Bronchial epithelial cell (primary cell): ENCODE results near the gene LMBR1L. TPM values are rescaled to one million over a fixed set of nuclear protein-coding genes. Genes with fewer than 3 reads are reported as not detected.
"Not testable (repeated sequence)": the region's sequence is repeated elsewhere in the genome, so short reads cannot be mapped to it uniquely, and the experiment has no call there.

ENCODE experiments used
- DNase-seq: peaks from one replicate; pipeline ENCODE4 v3.0.0-alpha.2; 2010; ENCODE audit warnings: low read depth
- FAIRE-seq: peaks from 2 replicates; lab custom pipeline; 2011; peaks lifted over from hg19 to GRCh38; lab: Jason Lieb, UNC
- H3K27me3 ChIP-seq: 2 replicates; pipeline ENCODE4 v1.5.1; 2011; ENCODE audit warnings: low read length; ENCODE audit not compliant: control insufficient read depth, insufficient read depth
- H3K36me3 ChIP-seq: 2 replicates; pipeline ENCODE4 v1.5.1; 2011; ENCODE audit warnings: low read length; ENCODE audit not compliant: control insufficient read depth, insufficient read depth
- H3K4me3 ChIP-seq: 2 replicates; pipeline ENCODE4 v1.5.1; 2011; ENCODE audit warnings: mild to moderate bottlenecking, low read depth, low read length, control low read depth
- CTCF ChIP-seq: IDR thresholded peaks from 2 replicates; pipeline ENCODE4 v1.5.1; 2011; ENCODE audit warnings: mild to moderate bottlenecking, moderate library complexity, low read length, control low read depth, inconsistent platforms; ENCODE audit not compliant: insufficient read depth, severe bottlenecking
- total RNA-seq: library from RNA; depleted of rRNA; stranded (reverse); fragments of >200 nt; gene quantifications from 2 replicates; pipeline ENCODE4 v1.2.1, GENCODE V29; 2014

LMBR1L gene
- total RNA-seq, 1 donor from 2014 or later, result 24.0 TPM

DNA sequence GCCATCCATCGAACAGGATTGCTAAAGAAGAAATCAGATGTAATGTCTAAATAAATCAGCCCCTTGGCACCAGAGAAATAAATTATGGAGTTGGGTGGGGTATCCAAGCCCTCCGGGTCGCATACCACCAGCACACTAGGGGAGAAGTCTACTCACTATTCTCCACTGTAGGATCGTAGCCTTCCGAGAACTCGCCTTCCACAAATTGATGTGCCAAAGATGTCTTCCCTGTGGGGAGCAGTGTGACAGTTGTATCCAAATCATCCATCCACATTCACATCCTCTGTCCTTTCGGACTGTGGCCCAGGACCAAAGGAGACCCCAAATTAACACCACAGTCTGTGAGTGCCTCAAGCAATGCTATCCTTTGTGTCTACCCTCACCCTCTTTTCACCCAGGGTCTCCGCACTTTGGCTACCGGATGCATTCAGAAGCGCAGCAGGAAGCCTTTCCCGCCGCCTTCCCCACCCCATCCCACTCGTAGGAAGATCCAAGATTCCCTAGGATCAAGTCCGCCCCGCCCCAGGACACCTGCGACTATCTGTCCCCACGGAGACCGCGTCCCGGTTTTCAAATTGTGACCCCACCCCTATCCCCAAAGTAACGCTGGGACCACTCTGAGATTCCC is 41.7 kb downstream of the LMBR1L start:
- Histone ChIP-seq H3K4me3 (peak overlapping the region; percentile 49), H3K27me3 (no peaks in the 10 kb centered on the region), H3K36me3 (no peaks in the 10 kb centered on the region)
- DNase-seq, result no peak
- no peak for FAIRE-seq
- no peak for TF ChIP-seq CTCF

- no peaks in the 10 kb centered on the region for H3K36me3 ChIP-seq
- TF ChIP-seq CTCF, result no peak
- no peak for DNase-seq
- no peak overlapping the region for H3K4me3 ChIP-seq
- no peak for FAIRE-seq
- H3K27me3 ChIP-seq, result no peaks in the 10 kb centered on the region
Observed at GRCh38 chr12:49066120-49066519, 44.5 kb downstream of the LMBR1L start.

DNA sequence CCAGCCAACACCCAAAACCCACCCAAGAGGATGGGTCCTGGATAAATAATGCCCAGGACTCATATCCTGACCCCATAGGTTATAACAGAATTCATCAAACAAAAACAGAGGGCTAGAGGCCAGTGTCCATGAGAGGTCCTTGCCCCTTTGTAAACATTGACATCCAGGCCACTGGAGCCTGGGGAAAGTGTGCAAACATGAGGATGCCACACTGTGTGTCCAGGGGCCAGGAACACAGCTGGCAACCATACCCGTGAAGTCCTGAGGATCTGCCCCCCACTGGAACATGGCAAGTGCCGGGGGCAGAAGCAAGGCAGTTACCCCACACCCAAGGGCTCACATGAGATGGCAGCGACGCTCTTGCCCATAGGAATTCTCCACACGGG is 45.9 kb downstream of the LMBR1L start:
- no peak for FAIRE-seq
- Histone ChIP-seq H3K4me3 (no peak overlapping the region), H3K36me3 (no peaks in the 10 kb centered on the region), H3K27me3 (no peaks in the 10 kb centered on the region)
- no peak for DNase-seq
- TF ChIP-seq CTCF, result no peak

DNA sequence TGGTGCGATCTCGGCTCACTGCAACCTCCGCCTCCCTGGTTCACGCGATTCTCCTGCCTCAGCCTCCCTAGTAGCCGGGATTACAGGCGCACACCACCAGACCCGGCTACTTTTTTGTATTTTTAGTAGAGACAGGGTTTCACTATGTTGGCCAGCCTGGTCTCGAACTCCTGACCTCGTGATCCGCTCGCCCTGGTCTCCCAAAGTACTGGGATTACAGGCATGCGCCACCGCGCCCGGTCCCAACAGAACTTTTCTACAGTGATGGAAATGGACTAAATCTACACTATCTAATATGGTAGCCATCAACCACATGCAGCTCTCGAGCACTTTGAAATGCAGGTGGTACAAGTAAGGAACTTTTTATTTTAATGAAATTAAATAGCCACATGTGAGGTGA is 48.7 kb downstream of the LMBR1L start:
- not testable (repeated sequence) for DNase-seq, H3K36me3 ChIP-seq, H3K27me3 ChIP-seq, FAIRE-seq, H3K4me3 ChIP-seq

DNA sequence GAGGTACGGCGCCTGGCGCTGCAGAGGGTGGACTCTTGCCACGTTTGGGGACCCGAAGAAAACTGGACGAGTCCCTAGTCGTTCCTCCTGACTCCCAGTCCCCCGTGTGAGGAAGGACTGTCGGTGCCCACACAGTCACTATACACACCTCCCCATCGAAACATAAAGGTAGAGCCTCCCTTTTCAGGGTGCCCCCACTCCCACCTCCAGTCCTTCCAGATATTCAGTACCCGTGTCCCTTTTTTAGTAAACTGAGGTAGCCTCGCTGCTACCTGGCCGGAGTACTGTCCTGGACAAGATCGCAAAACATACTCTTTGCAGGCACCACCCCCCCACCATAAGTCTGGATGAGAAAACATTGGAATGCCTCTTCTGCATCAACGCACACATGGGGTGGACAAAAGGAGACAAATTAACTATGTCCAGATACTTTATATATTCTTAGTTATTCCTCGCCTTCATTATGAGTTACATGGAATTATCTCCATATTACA is 49.4 kb downstream of the LMBR1L start:
- FAIRE-seq, result no peak
- TF ChIP-seq CTCF, result no peak
- DNase-seq, result no peak
- Histone ChIP-seq H3K36me3 (no peaks in the 10 kb centered on the region), H3K27me3 (no peaks in the 10 kb centered on the region), H3K4me3 (peak overlapping the region; percentile 86)

DNA sequence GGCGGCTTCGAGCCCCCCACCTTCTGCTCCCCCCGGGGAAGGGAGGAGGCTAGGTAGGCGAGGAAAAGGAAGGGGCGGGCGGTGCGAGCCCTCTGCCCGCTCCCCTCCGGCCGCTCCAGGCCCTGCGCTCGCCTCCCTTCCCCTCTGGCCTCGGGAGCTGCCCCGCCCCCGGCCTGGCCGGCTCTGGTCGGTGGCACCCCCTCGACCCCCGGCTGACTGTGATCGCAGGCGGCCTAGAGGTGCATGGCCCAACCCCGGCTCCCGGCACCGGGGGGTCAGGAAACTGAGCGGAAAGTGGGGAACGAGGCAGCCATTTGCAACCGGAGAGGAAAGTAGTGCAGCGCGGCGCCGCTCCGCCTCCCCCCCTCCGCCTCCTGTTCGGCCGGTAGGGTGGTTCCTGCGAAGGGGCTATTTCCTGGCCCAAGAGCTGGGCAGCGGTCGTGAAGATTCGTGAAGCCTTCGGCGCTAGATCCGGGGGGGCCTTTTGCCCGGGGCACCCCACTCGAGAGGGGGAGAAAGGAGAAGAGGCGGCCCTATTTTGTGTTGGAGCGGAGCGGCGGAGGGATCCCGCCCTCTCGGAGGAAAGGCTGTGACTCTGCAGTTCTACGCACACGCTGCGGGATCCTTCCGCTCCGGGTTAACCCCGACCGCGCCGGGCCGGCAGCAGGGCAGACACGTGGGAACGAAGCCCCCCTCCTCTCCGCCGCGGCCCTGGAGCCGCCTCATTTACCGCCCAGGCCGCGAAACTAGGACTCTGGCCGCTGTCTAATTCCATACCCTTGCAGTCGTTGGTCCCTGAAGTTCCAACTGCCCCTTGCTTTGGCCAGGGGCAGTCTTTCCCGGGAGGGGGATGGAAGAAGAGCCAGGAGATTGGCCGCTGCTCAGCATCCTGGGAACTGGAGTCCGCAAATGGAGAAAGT is 50.1 kb downstream of the LMBR1L start, which contains the start of gene KMT2D:
Gene KMT2D (minus strand): TSS at position 558 of the 920 bp plus-strand sequence. CDS start 5,470 bp downstream, outside the sequence.
- DNase-seq (peak; percentile 74), FAIRE-seq (no peak)
- no peaks in the 10 kb centered on the region for H3K27me3 ChIP-seq
- H3K4me3 ChIP-seq, result peak within 1 kb of the TSS; percentile 86
- peak; percentile 36 for TF ChIP-seq CTCF
- H3K36me3 ChIP-seq, result peaks cover 1% of the 10 kb centered on the region
